GM12891 (cell line): ENCODE measurements around the gene CFAP77.
A peak's percentile ranks its signal among the peaks of the same experiment; 100 is the strongest.

Experiments used
- DNase-seq: peaks from one replicate; pipeline ENCODE4 v3.0.0; 2011; ENCODE audit warnings: low spot score; ENCODE audit not compliant: insufficient read length
- FAIRE-seq: peaks from 2 replicates; lab custom pipeline; 2011; peaks lifted over from hg19 to GRCh38; lab: Jason Lieb, UNC
- PAX5 ChIP-seq: IDR thresholded peaks from 2 replicates; pipeline ENCODE4 v1.6.1; 2011; ENCODE audit warnings: low read length, moderate library complexity, mild to moderate bottlenecking; ENCODE audit not compliant: insufficient read depth, severe bottlenecking
- POLR2A ChIP-seq: IDR thresholded peaks from 2 replicates; pipeline ENCODE4 v1.6.1; 2011; ENCODE audit warnings: low read depth, low read length, control low read depth
- POLR2AphosphoS5 ChIP-seq: IDR thresholded peaks from 2 replicates; pipeline ENCODE4 v1.6.1; 2011; ENCODE audit warnings: low read depth, low read length, control low read depth
- POU2F2 ChIP-seq: IDR thresholded peaks from 2 replicates; pipeline ENCODE4 v1.6.1; 2011; ENCODE audit warnings: low read depth, mild to moderate bottlenecking, control low read depth, low read length, moderate library complexity
- SPI1 ChIP-seq: IDR thresholded peaks from 2 replicates; pipeline ENCODE4 v1.6.1; 2011; ENCODE audit warnings: low read depth, low read length, control low read depth
- TAF1 ChIP-seq: IDR thresholded peaks from 2 replicates; pipeline ENCODE4 v1.6.1; 2011; ENCODE audit warnings: low read depth, low read length, control low read depth

CFAP77 gene

DNA sequence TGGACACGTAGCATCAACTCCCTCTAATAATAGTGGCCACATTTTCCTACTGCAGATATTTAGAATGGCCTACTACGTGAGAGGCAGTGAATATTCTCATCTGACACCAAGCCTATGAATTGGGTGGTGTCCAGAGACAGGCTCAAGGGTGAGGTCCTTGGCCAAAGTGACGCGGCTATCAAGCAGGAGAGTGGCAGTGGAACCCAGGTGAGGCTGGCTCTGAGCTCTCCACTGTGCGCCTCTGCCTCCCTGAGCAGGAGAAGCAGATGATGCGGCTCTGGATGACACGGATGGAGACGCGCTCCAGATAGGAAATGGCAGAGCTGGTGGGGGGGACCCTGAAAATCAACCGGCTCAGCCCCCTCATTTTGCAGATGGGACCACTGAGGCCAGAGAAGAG is 69.7 kb downstream of the CFAP77 start:
- TF ChIP-seq POLR2AphosphoS5 (no peak), POU2F2 (no peak), PAX5 (no peak), TAF1 (no peak), POLR2A (no peak), SPI1 (no peak)
- FAIRE-seq (no peak), DNase-seq (no peak)

DNA sequence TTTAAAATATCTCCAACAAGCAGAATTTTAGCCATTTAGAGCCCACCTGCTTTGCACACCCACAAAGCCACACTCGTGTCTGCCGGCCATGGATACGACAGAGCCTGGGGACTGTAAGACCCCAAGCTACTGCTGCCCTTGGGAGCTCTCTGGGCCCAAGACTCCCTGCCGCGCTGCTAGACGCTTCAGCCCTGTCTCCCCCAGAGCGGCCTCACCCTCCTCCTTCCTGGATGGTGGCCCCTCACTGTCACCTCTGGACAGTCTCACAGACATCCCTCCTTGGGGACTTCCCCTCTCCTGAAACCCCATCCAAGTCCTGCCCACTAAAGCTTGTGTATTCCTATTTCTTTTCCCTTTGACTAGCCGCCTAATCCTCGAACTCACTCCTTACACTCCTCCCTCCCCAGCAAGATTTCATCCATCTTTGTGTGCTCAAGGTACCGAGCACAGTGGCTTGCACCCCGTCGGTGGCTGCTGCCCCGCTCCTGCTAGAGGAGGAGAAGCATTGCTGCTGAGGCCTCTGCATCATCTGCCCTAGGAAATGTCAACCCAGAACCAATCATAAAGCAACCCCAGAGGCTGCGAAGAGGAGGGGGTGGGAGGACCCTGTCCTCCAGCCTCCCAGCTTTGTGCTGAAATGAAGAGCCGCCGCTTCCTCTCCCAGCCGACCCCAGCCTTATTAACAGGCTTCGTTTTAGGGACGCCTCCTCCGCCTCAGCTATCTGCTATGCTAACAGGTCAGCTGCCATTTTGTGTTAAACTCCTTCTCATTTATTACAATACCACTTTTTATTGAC is 71.2 kb downstream of the CFAP77 start:
- FAIRE-seq (no peak), DNase-seq (no peak)
- TF ChIP-seq SPI1 (no peak), POLR2A (no peak), TAF1 (no peak), PAX5 (no peak), POLR2AphosphoS5 (no peak), POU2F2 (no peak)

DNA sequence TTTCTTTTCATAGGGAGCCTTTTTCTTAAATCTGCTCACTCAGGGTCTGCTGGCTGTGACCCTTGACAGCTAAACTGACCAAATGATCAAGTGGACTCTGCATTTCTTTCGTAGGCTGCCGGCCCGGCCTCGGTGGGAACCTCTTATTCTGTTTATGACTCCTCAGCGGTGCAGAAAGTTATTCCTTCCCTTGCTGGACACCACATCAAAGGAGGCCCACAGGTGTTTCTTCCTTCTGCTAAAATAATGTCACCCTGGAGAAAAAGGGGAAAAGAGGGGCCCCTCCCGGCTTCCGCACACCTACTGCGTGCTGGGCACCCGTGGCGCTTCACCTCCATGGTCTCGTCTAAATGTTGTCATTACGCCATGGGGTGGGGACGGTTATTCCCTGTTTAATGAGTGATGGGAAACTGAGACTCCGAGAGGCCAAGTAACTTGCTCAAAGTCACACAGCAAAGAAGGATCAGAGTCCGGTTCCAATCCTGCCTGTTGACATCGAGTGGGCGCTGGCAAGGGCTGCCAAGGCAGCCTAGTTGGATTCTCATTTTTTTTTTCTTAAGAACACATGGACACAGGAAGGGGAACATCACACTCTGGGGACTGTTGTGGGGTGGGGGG is 72.3 kb downstream of the CFAP77 start:
- no peak for DNase-seq
- TF ChIP-seq SPI1 (no peak), TAF1 (no peak), POLR2AphosphoS5 (no peak), POU2F2 (no peak), PAX5 (no peak), POLR2A (no peak)
- no peak for FAIRE-seq

DNA sequence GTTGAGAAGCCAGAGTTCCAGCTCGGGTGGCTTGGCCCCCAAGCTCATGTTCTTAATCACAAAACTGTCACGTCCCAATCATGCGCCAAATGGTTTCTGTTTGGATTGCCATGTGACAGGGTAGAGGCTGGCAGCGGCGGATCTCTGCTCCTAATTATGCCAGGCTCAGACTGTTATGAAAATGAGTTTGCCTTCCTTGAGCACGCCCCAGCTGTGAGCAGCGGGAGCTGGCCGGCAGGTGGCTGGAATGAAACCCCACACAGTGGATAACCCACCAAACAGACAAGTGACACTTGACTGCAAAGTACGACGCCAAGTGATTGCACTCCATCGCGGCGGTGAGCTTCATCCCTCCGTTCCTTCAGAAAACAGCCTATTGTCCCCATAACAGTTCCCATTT is 75.4 kb downstream of the CFAP77 start:
- DNase-seq (no peak), FAIRE-seq (no peak)
- no peak for TF ChIP-seq POU2F2
- no peak for TF ChIP-seq POLR2AphosphoS5
- no peak for TF ChIP-seq PAX5
- no peak for TF ChIP-seq TAF1
- TF ChIP-seq SPI1: no peak
- no peak for TF ChIP-seq POLR2A

DNA sequence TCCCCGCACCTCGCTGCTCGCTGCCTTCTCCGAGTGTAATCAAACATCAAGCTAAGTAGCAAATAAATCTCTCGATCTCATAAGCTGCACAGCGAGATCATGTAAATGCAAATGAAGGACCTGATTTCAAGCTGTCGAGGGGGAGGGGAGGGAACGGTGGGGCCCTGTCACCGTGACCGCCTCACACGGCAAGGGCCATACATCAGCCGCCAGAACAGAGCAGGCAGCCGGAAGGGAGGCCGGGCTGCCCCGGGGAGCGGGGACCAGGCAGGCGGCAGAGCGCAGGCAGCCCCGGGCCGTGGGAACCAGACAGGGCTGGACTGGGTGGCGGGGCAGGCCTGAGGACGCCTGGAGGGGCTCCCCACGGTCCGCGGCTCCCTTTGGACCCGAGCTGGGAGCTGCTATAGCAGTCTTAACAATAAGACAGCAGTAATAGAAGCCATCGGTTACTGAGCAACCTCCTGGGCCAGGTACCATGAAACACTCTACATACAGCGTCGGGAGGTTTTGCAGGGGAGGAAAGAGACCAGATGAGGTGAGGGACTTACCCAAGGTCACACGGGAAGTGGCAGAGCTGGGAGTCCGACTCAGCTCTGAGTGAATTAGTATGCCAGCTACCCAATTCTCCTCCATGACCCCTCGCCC is 76.8 kb downstream of the CFAP77 start:
- DNase-seq (peak; percentile 39), FAIRE-seq (no peak)
- TF ChIP-seq POU2F2: no peak
- TF ChIP-seq POLR2A: no peak
- TF ChIP-seq TAF1: no peak
- no peak for TF ChIP-seq POLR2AphosphoS5
- no peak for TF ChIP-seq PAX5
- TF ChIP-seq SPI1: no peak

DNA sequence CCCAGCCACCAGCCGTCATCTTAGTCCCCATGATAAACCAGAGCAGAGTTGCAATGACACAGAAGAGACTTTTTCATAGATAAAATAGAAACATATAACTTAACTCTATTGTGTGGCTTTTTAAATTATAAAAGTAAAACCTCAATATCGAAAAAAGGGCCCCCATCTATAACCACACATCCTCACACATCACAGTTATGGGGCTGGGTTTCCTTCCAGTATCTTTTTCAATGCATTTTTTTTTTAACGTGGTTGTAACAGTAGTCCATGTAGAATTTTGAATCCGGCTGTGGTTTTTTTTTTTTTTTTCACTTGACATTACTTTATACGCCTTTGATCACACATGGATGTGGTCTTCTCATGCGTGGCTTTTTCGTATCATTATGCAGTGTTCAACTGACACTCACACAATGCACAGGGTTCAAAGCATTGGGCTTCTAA is 77.4 kb downstream of the CFAP77 start:
- FAIRE-seq (no peak), DNase-seq (no peak)
- no peak for TF ChIP-seq SPI1

DNA sequence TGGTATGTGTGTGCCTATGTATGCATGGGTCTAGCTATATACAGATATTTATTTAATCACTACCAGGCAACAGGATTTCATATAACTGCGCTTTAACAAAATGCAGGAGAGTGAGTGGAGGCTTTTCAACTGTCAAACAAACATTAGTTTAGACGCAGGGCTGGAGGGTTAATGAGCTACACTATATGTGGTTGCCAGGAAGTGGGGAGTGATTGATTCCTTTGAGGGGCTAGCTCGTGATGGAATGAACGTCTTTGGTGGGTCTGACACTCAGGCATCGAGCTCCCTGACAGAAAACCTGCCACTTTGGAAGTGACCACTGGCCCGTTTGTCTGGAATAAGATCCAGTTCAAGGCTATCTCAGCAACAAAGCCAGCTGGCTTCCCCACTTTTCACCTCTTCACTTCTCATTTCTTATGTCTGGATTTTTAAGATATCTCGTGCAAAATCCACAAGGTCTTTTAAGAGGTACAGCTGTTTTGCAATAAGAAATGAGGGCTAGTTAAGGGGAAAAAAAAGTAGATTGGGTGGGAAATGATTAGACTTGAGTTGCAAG is 78.0 kb downstream of the CFAP77 start:
- FAIRE-seq (no peak), DNase-seq (no peak)
- TF ChIP-seq TAF1 (no peak), POLR2A (no peak)

DNA sequence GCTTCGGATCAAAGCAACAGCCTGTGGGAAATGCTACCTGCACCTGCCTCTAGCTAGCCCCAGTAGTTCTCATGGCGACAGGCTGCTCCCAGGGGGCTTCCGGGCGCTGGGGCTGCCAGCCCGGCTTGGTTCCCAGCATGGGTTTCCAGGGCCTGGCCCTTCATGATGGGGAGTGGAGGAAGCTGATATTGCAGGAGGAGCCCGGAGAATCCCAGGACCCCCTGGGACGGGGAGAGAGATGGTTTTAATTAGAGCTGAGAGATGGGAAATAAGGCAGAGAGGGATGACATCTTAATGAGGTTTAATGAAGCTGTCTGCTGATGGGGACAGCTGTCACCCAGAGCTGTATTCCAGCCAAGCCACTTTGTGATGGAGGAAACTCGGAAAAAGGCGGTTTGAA is 78.6 kb downstream of the CFAP77 start:
- DNase-seq (no peak), FAIRE-seq (no peak)
- TF ChIP-seq PAX5: no peak
- no peak for TF ChIP-seq POLR2A
- TF ChIP-seq TAF1: no peak
- no peak for TF ChIP-seq POLR2AphosphoS5
- TF ChIP-seq SPI1: no peak
- no peak for TF ChIP-seq POU2F2

DNA sequence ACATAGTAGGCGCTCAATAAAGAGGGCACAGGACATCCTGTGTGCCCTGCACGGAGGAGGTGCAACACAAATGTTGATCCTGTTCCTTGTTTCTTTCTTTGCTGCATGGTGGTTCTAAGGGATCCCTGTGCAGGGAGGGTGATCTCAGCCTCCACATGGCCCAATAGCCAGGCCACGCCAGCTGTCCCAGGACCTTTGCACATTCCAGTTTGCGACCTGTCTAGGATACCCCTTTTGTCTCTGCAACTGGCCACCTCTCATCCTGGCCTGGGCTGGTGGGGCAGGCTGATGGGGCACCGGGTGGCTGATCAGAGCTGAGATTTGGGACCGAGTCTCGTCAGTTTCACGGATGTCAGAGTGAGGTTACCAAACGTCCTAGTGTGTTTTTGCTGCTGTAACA is 79.5 kb downstream of the CFAP77 start:
- no peak for DNase-seq
- FAIRE-seq: no peak
- TF ChIP-seq SPI1: no peak
- TF ChIP-seq POU2F2: no peak
- no peak for TF ChIP-seq POLR2AphosphoS5
- no peak for TF ChIP-seq PAX5
- TF ChIP-seq TAF1: no peak
- TF ChIP-seq POLR2A: no peak
